EH (cell line): ENCODE data around the gene TWIST1.

Experiments
- DNase-seq: peaks from one replicate; pipeline ENCODE4 v3.0.0-alpha.2; 2015; ENCODE audit warnings: low read depth

Gene TWIST1

GRCh38 chr7:19113855-19114550, 3.4 kb downstream of the TWIST1 start:
- DNase-seq: peak; percentile 65

DNA sequence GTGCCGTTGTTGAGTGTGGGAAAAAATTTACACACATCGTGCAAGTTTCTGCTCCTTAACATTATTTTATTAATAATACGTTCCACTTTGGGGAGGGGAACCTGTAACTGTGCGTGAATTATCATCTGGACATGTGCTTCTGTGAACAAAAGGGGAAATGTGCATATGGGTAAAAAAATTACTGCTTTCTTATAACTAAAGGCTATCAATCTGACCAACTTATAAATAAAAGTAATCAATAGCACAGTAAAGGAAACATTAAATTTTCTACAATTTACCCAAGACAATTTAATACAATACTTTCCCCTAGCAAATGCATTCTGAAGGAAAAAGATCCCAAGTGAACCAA, 4.5 kb downstream of the TWIST1 start:
- DNase-seq: no peak

- DNase-seq: peak; percentile 85
Observed at GRCh38 chr7:19112274-19113001, 5.0 kb downstream of the TWIST1 start.

GRCh38 chr7:19111474-19112273, 5.8 kb downstream of the TWIST1 start:
- DNase-seq: peak; percentile 56

GRCh38 chr7:19110776-19111175, 6.7 kb downstream of the TWIST1 start:
- peak; percentile 34 for DNase-seq

DNA sequence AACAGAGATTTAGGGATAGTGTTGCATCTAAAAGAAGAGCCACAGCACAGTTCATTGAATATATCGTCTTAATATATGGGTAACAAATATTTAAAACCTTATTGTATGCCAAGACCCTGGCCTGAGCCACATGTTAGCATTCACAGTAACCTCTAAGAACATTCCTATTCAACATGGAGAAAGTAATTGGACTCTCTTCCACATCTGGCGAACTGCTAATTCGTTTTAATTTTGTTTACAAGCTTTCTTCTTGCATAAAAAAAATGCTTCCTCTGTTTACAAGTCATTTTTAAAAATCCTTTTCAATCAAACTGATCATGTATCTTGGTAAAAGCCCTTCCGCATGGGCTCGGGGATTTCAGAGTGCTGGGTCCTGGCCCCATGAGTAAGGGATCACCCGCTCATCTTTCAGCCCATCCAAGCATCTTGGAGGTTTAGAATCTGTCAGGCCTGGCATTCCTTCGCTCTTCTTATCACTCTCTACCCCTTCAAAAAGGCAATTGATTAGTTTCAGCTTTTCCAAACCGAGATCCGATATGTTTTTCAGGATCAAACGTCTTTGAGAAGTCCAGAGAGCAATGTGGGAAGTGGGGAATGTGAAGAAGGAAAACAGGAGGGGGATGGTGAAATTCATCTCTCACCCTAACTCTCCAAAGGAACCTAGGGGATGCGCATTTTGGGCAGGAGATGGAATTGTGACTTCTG, 7.3 kb downstream of the TWIST1 start:
- peak; percentile 24 for DNase-seq

DNA sequence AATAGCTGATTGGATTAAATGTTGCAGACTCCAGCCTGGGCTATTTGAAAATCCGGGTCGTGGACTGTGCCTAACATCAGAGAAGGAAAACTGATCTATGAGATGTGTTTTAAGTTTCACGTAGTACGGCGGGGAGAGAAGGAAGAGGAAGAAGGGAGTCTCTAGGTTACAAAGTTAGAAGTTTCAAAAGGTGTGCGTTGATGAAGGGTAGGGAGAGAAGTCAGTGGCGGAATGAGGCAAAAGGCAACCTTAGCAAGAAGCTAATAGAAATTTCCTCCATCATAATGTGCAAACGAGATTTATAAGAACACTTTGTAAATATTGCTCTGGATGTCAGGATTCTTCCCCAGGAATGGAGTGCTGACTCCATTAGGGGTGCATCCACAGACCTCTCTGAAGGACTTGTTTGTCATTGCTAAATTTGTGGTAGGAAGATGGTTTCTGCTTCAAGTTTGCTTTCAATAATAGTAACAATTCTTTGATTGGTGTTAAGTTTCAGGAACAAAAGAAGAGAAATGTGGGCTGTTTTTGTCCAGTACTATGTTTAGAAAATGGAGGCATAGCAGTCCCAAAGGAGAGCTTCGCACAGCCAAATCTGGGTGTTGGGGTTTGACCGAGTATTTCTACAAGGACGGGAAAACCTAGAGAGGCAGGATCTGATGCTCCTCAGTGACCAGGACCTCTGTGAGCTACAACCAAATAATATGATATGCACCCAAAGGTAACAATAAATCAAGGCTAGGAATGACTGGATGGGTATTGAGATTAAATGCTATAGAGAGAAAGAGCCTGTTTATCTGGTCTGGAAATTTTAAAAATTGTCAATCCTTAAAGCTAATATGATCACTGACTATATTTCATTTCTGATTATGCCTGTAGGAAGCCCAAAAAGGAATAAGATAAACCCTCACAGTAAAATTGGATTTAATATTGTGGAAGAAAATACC, 8.2 kb downstream of the TWIST1 start:
- DNase-seq: no peak

DNA sequence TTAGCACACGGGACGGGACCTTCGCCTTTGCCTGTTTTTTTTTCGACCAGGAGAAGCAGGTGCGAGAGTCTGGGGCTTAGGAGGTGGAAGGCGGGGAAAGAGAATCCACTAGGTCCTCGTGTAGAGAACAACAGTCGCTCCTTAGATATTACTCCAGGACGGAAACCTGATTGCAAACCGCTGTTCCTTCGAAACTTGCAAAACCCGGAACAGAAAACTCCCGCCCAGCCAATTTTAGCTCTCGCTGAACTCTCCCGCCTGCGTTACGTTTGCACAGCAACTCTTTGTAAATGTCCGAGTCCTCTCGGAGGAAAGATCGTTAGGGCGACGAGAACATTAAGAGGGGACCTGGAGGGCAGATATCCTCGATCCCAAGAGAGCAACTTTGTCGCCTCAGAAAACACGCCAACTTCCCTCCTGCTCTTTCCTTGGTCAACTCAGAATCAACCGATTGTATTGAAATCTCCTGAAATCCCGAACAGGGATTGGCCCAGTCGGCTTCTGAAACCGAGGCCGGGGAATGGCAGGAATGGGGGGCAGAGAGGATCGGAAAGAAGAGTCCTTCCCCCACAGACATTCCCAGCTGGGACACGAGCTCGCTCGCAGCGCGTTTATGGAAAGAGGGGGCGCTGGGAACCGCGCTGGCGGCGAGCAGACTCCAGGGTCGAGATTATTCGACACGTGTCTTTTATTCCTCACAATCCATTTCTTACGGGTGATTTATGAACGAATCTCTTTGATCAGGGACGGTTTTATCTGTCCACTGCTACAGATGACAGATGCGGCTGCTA, 9.9 kb downstream of the TWIST1 start:
- peak; percentile 77 for DNase-seq

DNA sequence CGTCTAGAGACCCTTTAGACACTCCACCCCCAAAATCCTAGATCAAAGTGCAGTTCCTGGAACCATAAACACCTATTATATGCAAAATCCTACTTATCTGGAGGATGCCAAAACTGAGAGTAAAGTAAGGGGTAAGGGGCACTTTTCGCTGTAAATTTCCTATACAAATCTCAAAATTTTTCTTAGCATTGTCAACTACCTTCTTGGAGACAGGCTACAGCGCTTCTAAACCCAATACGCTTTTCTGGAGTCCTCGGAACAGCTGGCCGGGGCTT, 10.4 kb downstream of the TWIST1 start:
- no peak for DNase-seq

DNA sequence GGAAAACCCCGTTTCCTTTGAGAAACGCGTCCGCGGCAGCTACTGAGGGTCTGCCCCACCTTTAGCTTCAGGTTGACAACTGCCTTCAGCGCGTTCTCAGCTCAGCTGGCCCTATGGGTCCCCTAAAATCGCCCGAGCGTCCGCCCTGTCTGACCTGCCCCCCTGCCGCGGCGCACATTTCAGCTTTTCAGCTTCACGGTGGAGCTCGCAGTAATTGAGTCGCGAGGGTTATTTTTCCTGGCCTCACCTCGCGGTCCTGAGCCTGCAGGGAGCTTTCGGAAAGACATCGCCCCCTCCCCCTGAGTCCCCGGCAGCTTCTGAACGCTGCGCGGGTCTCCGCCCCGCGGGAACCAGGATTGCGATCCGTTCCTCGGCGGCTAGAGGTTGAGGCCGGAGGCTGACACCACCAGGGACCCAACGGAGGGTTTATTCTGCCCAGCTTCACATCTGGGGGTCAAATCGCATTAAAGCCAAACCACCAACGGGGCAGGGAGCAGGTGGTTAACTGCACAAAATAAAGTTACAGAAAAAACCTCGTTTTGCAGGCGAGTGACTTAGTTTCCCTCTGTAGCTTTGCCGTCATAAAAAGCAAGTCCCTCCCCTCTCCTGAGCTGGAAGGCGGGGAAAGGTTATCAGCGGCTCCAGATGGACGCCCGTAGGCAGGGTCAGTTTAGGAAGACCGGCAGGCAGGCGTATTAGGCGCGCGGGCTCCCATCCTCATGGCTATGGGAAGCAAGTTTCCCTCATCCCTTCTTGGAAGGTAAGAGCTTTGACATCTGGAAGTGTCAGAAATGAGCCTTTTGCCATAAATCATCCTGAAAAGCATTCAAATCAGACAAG, 11.0 kb downstream of the TWIST1 start:
- peak; percentile 40 for DNase-seq

GRCh38 chr7:19105546-19105945, 11.9 kb downstream of the TWIST1 start:
- no peak for DNase-seq

DNA sequence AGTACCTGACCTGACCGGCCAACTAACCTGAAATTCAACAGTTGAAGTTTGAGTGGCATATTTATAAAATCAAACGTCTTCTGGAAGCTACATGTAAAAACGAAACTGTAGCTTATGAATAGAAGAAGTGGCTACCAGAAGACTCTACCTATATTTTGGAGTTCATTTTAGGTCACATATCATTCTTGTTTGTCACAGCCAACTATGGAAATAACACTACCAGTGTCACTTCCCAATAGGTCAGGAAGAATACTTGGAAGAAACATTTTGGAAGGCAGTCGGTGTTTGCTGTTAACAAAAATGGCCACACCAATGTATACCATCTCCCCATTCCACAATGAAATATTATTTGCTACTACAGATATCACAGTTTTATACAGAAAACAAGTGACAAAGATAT, 12.6 kb downstream of the TWIST1 start:
- peak; percentile 10 for DNase-seq

- peak; percentile 69 for DNase-seq
Observed at GRCh38 chr7:19102884-19103283, 14.6 kb downstream of the TWIST1 start.

DNA sequence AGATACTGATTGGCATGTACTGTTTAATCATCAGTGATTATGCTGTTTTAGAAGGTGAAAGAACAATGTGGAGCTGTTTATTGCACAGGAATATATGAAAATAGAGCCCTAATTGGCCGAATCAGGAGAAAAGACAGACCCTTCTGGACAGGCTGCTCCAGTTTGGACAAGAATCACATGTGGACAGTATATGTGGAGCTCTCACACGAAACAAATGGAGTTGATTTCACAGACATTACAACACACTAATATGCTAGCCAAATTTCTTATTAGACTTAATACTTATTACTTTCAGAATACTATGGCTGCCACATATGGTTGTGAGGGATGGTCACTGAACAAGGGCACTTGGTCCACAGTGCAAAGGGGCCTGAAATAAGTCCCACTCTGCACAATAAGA, 15.5 kb downstream of the TWIST1 start:
- no peak for DNase-seq

GRCh38 chr7:19101472-19101871, 16.0 kb downstream of the TWIST1 start:
- no peak for DNase-seq

DNA sequence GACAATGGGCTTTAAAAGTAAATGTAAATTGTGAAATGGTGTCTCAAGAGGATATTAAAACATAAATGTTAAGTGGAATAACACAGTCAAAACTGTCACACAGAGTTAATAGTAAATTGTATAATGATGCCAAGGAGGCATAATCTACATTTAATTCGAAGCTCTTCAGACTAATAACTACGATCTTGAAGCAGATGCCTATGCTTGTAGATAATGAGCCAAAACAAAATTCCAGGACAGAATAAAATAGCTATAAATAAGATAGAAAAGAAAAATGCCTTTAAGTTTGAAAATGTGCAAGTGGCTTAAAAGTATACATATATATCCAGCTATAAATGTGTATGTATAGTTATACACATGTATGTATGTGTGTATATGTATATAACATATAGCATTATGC, 17.5 kb downstream of the TWIST1 start:
- no peak for DNase-seq

DNA sequence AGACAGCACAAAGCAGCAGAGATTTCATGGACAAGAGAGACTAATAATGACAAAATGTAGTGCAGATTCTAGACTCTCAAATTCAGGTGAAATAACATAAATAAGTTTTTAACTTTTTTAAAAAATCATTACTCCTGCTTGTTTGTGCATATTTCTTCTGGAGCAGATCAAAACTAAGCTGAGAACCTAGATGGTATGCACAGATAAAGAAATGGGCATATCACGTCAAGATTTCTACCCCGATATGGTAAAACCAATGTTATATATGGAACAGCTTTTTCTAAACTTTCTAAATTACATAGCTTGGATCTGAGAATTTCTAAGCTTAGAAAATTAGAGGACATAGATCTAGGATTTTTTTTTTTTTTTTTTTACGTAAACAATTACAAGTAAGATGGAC, 18.2 kb downstream of the TWIST1 start:
- DNase-seq: no peak

GRCh38 chr7:19098510-19098909, 18.9 kb downstream of the TWIST1 start:
- no peak for DNase-seq

DNA sequence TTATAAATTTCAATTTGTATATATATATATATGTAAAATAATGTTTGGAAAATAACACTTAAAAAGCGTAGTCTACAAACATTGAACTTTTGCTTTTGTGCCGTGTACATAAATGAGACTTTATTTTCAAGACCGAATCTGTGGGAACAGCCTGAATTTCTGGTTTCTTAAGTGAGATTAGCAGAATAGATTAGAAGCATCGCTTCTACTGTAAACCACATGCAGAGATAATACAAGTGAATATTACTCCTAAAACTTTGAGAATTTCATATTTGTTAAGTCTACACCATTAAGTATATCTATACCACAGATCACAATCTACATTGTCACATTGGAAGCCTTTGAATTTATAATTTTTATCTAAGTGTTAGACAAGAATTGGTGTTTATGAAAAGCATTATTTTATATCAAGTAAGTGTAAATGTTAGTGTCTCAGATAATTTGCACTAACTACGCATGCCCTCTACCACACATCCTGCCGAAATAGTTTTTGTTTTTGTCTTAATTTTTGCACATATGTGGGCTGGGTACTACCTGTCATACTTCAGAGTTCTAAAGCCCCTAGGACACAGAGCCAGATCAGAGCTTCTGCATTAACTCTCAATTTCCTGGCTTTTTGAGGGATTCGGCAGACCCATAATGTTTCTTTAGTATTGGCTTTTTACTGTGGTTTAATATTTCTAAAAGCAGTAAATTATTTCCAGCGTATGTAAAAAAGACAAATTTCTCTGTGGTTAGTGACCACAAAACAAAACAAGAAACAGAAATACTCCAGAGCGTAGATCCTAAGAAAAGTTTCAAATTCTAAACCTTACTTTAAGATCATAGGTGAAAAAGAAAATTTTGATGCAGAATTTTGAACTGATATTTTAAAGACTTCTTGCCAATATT, 20.0 kb downstream of the TWIST1 start:
- DNase-seq: no peak
